Fibroblast of villous mesenchyme (primary cell): ENCODE results near the gene CTLA4. TPM values are rescaled to one million over a fixed set of nuclear protein-coding genes. Genes with fewer than 3 reads are reported as not detected.

Source experiments
- DNase-seq: peaks from one replicate; pipeline ENCODE4 v3.0.0-alpha.2; 2010; ENCODE audit warnings: low read depth
- H3K4me3 ChIP-seq: 2 replicates; pipeline ENCODE4 v1.5.1; 2011; ENCODE audit warnings: low read depth, mild to moderate bottlenecking, low read length
- total RNA-seq: library from RNA; depleted of rRNA; stranded (reverse); fragments of >200 nt; gene quantifications from 2 replicates; pipeline ENCODE4 v1.2.3, GENCODE V29; 2012
- TF ChIP-seq, protein P1 (sequence below): IDR thresholded peaks from 2 replicates; pipeline ENCODE4 v1.5.1; 2012; ENCODE audit warnings: low read depth, mild to moderate bottlenecking, low read length; ENCODE audit not compliant: insufficient read depth

The CTLA4 gene
- total RNA-seq = not detected in 2 replicates

GRCh38 chr2:203867561-203868200 is at the start of gene CTLA4:
Gene CTLA4, plus strand, starts transcription at chr2:203867771. Its CDS starts 172 bp downstream, at chr2:203867943.
- no peak within 1 kb of the TSS for H3K4me3 ChIP-seq
- DNase-seq = no peak
- TF ChIP-seq, protein P1, sequence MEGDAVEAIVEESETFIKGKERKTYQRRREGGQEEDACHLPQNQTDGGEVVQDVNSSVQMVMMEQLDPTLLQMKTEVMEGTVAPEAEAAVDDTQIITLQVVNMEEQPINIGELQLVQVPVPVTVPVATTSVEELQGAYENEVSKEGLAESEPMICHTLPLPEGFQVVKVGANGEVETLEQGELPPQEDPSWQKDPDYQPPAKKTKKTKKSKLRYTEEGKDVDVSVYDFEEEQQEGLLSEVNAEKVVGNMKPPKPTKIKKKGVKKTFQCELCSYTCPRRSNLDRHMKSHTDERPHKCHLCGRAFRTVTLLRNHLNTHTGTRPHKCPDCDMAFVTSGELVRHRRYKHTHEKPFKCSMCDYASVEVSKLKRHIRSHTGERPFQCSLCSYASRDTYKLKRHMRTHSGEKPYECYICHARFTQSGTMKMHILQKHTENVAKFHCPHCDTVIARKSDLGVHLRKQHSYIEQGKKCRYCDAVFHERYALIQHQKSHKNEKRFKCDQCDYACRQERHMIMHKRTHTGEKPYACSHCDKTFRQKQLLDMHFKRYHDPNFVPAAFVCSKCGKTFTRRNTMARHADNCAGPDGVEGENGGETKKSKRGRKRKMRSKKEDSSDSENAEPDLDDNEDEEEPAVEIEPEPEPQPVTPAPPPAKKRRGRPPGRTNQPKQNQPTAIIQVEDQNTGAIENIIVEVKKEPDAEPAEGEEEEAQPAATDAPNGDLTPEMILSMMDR = no peak

DNA sequence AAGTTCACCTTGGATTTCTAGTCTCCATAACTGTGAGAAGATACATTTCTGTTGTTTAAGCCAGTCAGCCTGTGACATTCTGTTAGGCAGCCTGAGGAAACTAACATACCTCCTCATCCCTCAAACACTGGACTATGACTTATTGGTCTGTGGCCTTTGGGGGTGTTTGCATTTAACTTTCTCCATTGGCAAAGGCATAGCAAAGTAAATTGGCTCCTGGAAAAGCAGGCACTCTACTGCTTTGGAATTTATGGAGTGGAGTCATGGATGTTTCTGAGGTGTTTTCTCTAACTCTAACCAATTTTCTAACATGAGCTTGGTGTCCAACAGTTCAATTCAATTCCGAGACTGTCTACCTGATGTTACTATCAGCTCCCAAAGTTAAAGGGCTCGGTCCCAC is 48.9 kb upstream of the CTLA4 start:
- TF ChIP-seq, protein P1 = no peak
- no peak for DNase-seq
- H3K4me3 ChIP-seq = no peak overlapping the region

DNA sequence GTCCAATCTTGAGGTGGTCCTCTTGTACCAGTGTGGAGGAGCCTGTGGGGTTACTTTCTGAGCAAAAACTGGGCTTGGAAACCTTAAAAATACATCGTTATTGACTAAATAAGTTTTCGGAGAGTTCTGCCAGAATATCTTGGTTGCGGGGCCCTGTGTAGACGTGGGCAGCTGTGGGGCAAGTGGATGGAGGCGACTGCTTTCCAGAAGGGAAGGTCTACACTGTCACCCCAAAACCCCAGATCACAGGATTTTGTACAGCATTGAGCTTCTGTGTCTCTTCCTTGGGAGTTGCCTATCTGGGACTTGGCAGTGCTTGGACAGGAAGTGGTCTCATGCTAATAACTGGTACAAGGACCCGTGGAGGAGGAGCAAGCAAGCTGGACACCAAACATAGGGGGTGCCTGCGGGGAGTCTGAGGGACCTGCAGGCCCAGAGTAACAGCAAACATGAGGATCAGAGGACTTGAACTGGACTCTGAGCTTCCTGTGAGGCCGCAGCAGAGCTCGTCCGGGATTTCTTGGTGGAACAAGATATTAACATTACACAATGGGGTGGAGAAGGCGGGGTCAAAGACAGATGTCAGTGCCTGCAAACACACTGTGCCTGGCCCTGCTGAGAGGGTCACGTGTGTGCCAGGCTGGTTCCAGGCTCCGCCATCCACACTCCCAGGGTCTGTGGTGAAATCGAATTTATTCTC is 48.0 kb upstream of the CTLA4 start:
- TF ChIP-seq, protein P1 = no peak
- DNase-seq = peak; percentile 8
- H3K4me3 ChIP-seq = no peak overlapping the region

- no peak overlapping the region for H3K4me3 ChIP-seq
- TF ChIP-seq, protein P1 = no peak
- no peak for DNase-seq
Observed at GRCh38 chr2:203820969-203821368, 46.6 kb upstream of the CTLA4 start.

DNA sequence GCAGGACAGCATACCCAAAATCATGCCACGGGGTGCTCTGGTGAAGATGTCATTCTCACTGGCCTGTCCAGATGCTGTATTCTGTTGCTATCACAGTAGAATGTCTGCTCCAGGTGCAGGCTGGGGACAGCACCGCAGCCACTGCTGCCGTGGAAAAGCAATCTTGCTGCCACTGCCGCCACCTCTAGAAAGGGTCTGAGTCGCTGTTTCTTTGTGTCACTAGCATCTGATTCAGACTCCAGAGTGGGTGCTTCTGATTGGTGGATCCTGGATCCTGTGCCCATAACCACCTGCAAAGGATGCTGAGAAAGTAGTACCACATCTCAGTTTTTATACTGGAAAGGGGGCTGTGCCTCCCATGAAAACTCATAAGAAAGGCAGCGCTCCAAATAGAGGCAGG is 45.3 kb upstream of the CTLA4 start:
- H3K4me3 ChIP-seq = no peak overlapping the region
- TF ChIP-seq, protein P1 = no peak
- no peak for DNase-seq

GRCh38 chr2:203823173-203823572 is 44.4 kb upstream of the CTLA4 start:
- no peak for DNase-seq
- H3K4me3 ChIP-seq = no peak overlapping the region
- TF ChIP-seq, protein P1 = no peak
